HT1080 (cell line): ENCODE data around the gene HNRNPAB. TPM values are rescaled to one million over a fixed set of nuclear protein-coding genes. Genes with fewer than 3 reads are reported as not detected.
"Not testable (repeated sequence)": the region's sequence is repeated elsewhere in the genome, so short reads cannot be mapped to it uniquely, and the experiment has no call there.

ENCODE experiments used
- DNase-seq: peaks from one replicate; pipeline ENCODE4 v3.0.0-alpha.2; 2015; ENCODE audit warnings: low read depth
- total RNA-seq: library from RNA; depleted of rRNA; stranded (reverse); fragments of >200 nt; shearing (Covaris generic); gene quantifications from 2 replicates; pipeline ENCODE4 v1.2.3, GENCODE V29; 2014

The HNRNPAB gene
- total RNA-seq, 1 experiment from 2014 or later: 170 TPM

DNA sequence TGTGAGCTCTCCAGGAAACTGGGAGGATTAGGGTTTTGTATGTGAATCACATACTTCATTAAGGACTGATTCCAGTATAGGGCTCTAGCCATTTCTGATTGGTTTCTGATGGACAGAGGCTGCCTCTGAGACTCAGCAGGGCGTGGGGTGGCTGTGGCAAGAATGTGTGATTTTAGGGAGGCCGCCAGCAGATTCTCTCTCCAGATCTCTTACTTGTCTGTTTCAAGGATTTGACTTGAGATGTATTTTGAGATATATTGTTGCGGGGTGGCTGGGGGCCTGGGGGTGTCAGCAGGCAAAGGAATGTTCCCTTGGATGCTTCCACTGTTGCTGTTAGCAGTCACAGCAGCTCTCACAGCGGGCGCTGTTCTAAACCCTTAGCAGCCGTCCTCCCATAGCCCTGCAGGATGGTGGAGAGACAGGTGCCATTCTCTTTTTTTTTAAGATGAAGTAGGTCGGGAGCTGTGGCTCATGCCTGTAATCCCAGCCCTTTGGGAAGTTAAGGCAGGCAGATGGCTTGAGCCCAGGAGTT is 8.0 kb upstream of the HNRNPAB start:
- no peak for DNase-seq

- no peak for DNase-seq
Measured at GRCh38 chr5:178196986-178197385, 7.3 kb upstream of the HNRNPAB start.

- not testable (repeated sequence) for DNase-seq
Measured at GRCh38 chr5:178198151-178198550, 6.2 kb upstream of the HNRNPAB start.

- DNase-seq: no peak
Measured at GRCh38 chr5:178198706-178199105, 5.6 kb upstream of the HNRNPAB start.

DNA sequence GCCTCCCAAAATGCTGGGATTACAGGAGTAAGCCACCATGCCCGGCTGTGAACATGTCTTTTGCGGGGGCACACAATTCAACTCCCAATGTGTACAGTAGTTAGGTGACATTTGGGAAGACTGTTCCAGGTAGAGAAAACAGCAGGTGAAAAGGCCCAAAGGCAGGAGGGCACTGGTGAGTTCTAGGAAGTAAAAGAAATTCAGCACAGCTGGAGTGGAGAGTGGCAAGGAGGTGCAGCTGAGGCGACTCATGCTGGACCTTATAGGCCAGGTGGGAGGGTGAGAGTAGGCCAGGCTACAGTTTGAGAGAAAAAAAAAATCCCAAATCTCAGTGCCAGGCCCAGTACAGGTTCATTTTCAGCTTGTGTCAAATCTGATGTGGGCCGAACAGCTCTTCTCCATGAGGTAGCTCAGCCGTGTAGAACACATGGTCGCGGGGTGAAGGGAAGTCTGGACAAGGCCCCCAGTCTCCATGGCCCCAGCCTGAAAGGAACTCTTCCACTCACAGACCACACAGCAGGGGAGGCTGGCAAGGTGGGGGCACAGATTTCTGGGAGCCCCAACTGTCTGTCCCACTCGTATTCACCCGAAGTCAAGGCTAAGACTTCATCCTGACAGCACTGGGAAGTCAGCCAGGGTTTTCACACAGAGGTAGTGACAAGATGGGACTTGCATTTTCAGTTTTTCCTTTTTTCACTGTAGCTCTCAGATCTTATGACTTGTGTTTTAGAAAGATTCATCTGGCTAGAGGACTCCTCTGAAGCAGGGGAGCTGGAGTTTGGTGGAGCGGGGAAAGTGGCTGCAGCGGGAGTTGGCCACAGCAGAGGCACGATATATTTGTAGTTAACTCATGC is 4.5 kb upstream of the HNRNPAB start:
- no peak for DNase-seq

GRCh38 chr5:178201221-178201926 is 3.0 kb upstream of the HNRNPAB start:
- DNase-seq: no peak

GRCh38 chr5:178201927-178202235 is 2.5 kb upstream of the HNRNPAB start:
- no peak for DNase-seq

DNA sequence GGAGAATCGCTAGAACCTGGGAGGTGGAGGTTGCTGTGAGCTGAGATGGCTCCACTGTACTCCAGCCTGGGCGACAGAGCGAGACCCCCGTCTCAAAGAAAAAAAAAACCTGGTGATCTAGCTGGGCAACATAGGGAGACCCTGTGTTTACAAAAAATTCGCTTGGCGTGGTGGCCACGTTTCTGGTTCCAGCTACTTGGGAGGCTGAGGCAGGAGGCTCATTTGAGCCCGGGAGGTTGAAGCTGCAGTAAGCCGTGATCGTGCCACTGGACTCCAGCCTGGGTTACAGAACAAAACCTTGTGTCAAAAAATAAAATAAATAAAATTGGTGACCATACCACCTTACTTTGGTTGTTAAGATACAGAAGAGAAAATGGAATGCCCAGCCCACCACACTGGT is 1.8 kb upstream of the HNRNPAB start:
- no peak for DNase-seq

- DNase-seq: no peak
Measured at GRCh38 chr5:178203670-178204181, 607 bp upstream of the HNRNPAB start.

DNA sequence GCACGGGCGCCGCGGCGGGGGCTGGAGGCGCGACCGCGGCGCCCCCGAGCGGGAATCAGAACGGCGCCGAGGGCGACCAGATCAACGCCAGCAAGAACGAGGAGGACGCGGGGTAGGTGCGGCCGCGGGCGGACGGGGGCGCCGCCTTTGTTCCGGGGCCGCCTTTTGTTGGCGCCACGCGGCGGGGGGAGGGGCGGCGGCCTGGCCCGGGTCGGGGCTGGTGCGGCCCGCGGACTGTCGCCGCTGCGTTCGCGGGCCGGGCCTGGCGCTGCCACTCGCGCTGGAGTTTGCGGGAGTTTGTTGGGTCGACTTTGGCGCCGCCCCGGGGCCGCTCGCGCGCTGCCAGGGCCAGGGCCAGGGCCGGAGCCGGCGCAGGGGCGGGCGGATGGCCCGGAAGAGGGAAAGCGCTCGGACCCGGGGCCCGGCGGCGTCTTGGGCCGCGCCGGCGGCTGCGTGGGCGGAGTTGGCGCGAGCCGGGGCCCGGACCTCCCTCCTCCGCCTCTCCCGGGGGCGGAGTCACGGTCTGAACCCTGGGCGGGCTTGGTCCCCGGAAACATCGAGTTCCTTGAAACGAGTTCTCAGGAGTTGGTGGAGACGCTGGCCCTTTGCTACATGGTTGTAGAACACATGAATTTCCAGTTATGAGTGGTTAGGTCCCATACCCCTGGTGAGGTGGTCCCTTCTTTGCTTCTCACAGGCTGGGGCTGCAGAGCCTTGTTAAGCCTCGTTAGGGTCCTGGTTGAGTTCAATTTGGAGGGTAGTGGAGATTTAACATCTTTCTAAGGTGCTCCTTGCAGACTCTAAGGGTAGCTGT is 809 bp downstream of the HNRNPAB start:
- DNase-seq: peak; percentile 63

DNA sequence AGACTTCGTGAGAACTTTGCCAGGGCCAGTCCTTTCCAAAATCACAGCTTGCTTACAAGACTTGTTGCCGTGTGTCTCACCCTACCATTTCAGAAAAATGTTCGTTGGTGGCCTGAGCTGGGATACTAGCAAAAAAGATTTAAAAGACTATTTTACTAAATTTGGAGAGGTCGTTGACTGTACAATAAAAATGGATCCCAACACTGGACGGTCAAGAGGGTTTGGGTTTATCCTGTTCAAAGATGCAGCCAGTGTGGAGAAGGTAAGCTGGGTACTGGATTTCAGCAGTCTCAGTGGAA is 1.4 kb downstream of the HNRNPAB start:
- DNase-seq: no peak

DNA sequence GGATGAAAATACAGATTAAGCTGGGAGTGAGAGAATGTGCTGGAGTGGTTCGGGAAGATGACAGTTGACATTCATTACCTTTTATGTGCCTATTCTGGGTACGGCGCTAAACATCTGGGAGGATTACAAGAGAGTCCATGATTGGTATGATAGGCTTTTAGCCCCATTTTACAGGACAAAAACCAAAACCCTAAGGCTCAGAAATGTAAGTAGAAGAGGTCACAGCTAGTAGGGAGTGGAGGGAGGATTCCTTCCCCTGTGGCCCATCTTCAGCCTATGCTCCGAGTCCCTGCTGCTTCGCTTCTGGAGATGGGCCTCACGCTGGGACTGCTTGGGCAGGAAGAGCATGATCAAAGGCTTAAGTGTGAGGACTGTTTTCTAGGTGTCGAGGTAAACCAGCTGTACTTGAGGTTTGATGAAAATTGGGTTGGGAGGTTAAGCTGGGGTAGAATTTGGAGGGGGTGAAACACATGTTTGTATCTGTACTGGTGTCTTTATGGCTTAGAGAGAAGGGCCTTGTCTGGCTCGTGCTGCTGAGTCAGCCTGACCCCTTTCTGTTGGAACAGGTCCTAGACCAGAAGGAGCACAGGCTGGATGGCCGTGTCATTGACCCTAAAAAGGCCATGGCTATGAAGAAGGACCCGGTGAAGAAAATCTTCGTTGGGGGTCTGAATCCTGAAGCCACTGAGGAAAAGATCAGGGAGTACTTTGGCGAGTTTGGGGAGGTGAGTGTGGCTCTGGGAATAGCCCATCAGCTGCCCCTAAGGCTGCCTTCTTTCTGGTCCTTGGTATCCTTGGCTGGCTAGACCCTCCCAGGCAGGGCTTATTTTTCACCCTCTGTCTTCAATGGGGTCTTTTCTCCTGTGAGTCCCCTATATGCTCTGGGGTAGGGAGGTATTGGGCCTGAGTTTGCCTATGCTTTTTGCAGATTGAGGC is 2.1 kb downstream of the HNRNPAB start:
- no peak for DNase-seq

- DNase-seq: peak; percentile 49
Measured at GRCh38 chr5:178207183-178207916, 3.0 kb downstream of the HNRNPAB start.

- DNase-seq: no peak
Measured at GRCh38 chr5:178207917-178208280, 3.6 kb downstream of the HNRNPAB start.

DNA sequence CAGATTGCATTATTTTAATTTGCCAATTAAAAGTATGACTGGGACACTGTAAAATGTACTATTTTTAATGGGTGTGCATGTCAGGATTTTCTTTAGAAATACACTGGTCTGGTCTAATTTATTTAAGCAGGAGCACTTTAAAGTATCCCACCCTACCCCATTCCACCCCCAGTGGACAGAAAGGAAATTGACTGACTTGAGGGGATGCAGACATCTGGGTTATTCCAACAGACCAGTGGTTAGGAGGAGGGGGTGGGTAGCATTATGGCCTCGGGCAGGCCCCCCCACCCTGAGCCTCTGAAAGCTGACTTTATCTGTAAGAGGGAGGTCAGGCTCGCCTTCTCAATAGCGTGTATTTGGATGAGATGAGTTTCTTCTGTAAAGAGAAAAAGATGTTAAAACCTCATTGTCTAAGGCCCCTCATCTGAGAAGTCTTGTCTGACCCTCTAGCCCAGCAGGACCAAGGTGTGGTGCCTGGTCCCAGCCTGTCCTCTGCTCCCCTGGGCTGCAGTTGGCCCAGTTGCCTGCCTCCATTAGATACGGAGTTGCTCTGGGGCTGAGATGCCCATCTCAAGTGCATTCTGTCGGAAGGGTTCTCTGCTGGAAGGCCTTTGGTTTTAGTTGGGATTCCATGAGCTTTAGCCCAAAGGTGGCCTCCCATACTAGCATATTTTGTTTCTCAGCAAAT is 4.4 kb downstream of the HNRNPAB start:
- no peak for DNase-seq

GRCh38 chr5:178209334-178210072 is 5.2 kb downstream of the HNRNPAB start:
- DNase-seq: no peak

- no peak for DNase-seq
Measured at GRCh38 chr5:178210073-178210535, 5.8 kb downstream of the HNRNPAB start.

- no peak for DNase-seq
Measured at GRCh38 chr5:178210686-178211085, 6.4 kb downstream of the HNRNPAB start.
